Activated CD4-positive, alpha-beta T cell treated with anti-CD3 and anti-CD28 coated beads for 36 hours (primary cell): Measurements from ENCODE around the gene DAAM2. TPM values are rescaled to one million over a fixed set of nuclear protein-coding genes. Genes with fewer than 3 reads are reported as not detected.

Experiments used
- ATAC-seq: fragments of 200-7000 bp; cut with Tn5 transposase; one replicate; pipeline ENCODE4 v1.10.0; 2021; ENCODE audit warnings: mild to moderate bottlenecking, moderate library complexity
- CTCF ChIA-PET: fragments of 350-600 bp; sonication (Branson Sonifier 250); formaldehyde crosslinking; loops from one replicate; lab custom pipeline; 2021; ENCODE audit warnings: antibody characterized with exemption; lab: Charles Lee
- POLR2A ChIA-PET: fragments of 350-600 bp; sonication (Branson Sonifier 250); formaldehyde crosslinking; loops from one replicate; lab custom pipeline; 2021; ENCODE audit warnings: antibody characterized with exemption, inconsistent platforms; lab: Charles Lee
- DNase-seq: peaks from one replicate; pipeline ENCODE4 v3.0.0-alpha.2; 2020
- H3K27ac Mint-ChIP-seq: one replicate; pipeline ENCODE4 v1.8.0; 2021; ENCODE audit warnings: mixed read lengths
- H3K27me3 Mint-ChIP-seq: one replicate; pipeline ENCODE4 v1.8.0; 2021; ENCODE audit warnings: mixed read lengths
- H3K36me3 Mint-ChIP-seq: one replicate; pipeline ENCODE4 v1.8.0; 2021; ENCODE audit warnings: low read depth, mixed read lengths
- H3K4me1 Mint-ChIP-seq: one replicate; pipeline ENCODE4 v1.8.0; 2021; ENCODE audit warnings: mixed read lengths
- H3K4me3 Mint-ChIP-seq: one replicate; pipeline ENCODE4 v1.8.0; 2021; ENCODE audit warnings: mild to moderate bottlenecking, moderate library complexity, mixed read lengths
- H3K9me3 Mint-ChIP-seq: one replicate; pipeline ENCODE4 v1.8.0; 2021; ENCODE audit warnings: low read depth, mixed read lengths
- intact Hi-C, 2 experiments: fragments of 100-400 bp; cut with DNase I in 1 of 2; cut with micrococcal nuclease in 1 of 2; formaldehyde crosslinking; loops; one replicate each; pipeline versions ENCODE4 v1.14.2 to v1.15.1; 2022 to 2024; cut with DNase I, micrococcal nuclease
- total RNA-seq, 2 experiments: library from RNA; stranded (reverse); gene quantifications; one replicate each; pipeline ENCODE4 v1.2.3, GENCODE V29; 2021

DAAM2 gene
- total RNA-seq, 2 experiments from 2014 or later = not detected

- no peak overlapping the region for H3K27ac Mint-ChIP-seq
- no peak overlapping the region for H3K4me3 Mint-ChIP-seq
These were observed 121.3 kb downstream of the DAAM2 start for GRCh38 chr6:39913391-39913916.

GRCh38 chr6:39914239-39914638 lies 122.1 kb downstream of the DAAM2 start:
- H3K36me3 Mint-ChIP-seq = peaks cover 11% of the 10 kb centered on the region
- no peaks in the 10 kb centered on the region for H3K9me3 Mint-ChIP-seq
- DNase-seq = no peak
- CTCF ChIA-PET = no interaction called here
- no peaks in the 10 kb centered on the region for H3K27me3 Mint-ChIP-seq
- no peak overlapping the region for H3K27ac Mint-ChIP-seq
- no peak overlapping the region for H3K4me3 Mint-ChIP-seq
- POLR2A ChIA-PET = no interaction called here
- H3K4me1 Mint-ChIP-seq = no peaks in the 10 kb centered on the region
- intact Hi-C loops = no loop called here
- no peak for ATAC-seq

More at GRCh38 chr6:39913391-39913916, 121.3 kb downstream of the DAAM2 start:
- no peak for ATAC-seq
- no peaks in the 10 kb centered on the region for H3K4me1 Mint-ChIP-seq
- H3K36me3 Mint-ChIP-seq = peaks cover 9% of the 10 kb centered on the region
- H3K9me3 Mint-ChIP-seq = no peaks in the 10 kb centered on the region
- intact Hi-C loops = no loop called here
- H3K27me3 Mint-ChIP-seq = no peaks in the 10 kb centered on the region
- DNase-seq = no peak
- ChIA-PET CTCF (interaction anchor here (0.6 kb wide), 1 partner anchor 393 kb away, joined by 3 read pairs; no protein-coding TSS in a partner anchor), POLR2A (no interaction called here)

DNA sequence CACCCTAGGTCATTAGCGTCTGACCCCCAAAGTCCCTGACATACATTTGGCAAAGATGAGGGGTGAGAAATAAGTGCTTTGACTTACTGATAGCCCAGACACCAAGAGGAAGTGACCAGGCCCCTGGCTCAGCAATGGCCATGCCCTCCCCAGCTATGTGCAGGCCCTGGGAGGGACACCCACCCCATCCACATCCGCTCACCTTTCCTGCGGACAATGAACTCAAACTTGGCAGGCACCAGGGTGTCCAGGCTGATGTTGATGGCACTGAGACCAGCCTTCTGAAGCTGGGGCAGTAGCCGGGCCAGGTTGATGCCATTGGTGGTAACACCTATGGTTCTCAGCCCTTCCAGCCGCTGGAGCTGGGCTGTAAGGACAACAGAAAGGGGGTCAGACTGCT lies 123.7 kb downstream of the DAAM2 start:
- Mint-ChIP-seq H3K27ac (no peak overlapping the region), H3K9me3 (no peaks in the 10 kb centered on the region), H3K4me3 (no peak overlapping the region), H3K36me3 (peaks cover 12% of the 10 kb centered on the region), H3K27me3 (no peaks in the 10 kb centered on the region), H3K4me1 (no peaks in the 10 kb centered on the region)
- POLR2A ChIA-PET = no interaction called here
- intact Hi-C loops = no loop called here
- CTCF ChIA-PET = interaction anchor here (0.6 kb wide), 1 partner anchor 103 kb away, joined by 3 read pairs; no protein-coding TSS in a partner anchor
- DNase-seq = no peak
- no peak for ATAC-seq

DNA sequence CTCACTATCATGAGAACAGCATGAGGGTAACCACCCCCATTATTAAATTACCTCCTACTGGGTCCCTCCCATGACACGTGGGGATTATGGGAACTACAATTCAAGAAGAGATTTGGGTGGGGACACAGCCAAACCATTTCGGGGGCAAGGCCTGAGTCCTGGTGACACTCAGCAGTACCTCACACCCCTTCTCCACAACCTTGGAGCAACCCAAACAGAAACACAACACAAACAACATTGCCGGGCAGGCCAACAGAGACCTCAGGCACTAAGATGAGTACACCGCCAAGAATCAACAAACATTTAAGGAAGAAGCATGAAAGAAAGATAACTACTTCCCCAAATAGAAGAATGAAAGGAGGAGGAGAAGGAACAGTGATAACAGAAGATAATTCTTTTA lies 125.2 kb downstream of the DAAM2 start:
- Mint-ChIP-seq H3K4me3 (no peak overlapping the region), H3K27ac (no peak overlapping the region), H3K27me3 (no peaks in the 10 kb centered on the region), H3K9me3 (no peaks in the 10 kb centered on the region), H3K36me3 (peaks cover 15% of the 10 kb centered on the region), H3K4me1 (no peaks in the 10 kb centered on the region)
- CTCF ChIA-PET = no interaction called here
- DNase-seq (no peak), ATAC-seq (no peak)
- POLR2A ChIA-PET = no interaction called here
- intact Hi-C loops = no loop called here

DNA sequence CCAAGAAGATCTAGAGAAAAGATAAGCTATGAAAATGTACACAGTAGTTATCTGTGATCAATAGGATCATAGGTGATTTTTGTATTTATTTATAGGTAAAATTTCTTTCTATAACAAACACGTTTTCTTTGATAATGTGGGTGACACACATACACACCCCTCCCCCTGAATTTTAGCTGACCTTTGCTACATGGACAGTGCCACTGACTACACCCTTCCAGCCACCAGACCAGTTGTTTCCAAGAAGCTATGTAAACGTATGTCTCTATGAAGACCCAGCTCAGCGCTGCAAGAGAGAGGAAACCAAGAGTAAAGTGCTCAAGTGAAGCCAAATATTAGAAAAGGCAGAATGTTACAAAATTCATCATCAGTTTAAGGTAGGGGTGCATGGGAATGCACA lies 125.8 kb downstream of the DAAM2 start:
- intact Hi-C loops = no loop called here
- no peaks in the 10 kb centered on the region for H3K9me3 Mint-ChIP-seq
- H3K4me3 Mint-ChIP-seq = no peak overlapping the region
- CTCF ChIA-PET = no interaction called here
- H3K4me1 Mint-ChIP-seq = no peaks in the 10 kb centered on the region
- ATAC-seq (no peak), DNase-seq (no peak)
- H3K36me3 Mint-ChIP-seq = peaks cover 15% of the 10 kb centered on the region
- H3K27ac Mint-ChIP-seq = no peak overlapping the region
- POLR2A ChIA-PET = no interaction called here
- H3K27me3 Mint-ChIP-seq = no peaks in the 10 kb centered on the region

GRCh38 chr6:39918831-39919230 lies 126.7 kb downstream of the DAAM2 start:
- CTCF ChIA-PET = interaction anchor here (0.5 kb wide), 1 partner anchor 612 kb away, joined by 4 read pairs; no protein-coding TSS in a partner anchor
- H3K36me3 Mint-ChIP-seq = peaks cover 15% of the 10 kb centered on the region
- intact Hi-C loops = no loop called here

DNA sequence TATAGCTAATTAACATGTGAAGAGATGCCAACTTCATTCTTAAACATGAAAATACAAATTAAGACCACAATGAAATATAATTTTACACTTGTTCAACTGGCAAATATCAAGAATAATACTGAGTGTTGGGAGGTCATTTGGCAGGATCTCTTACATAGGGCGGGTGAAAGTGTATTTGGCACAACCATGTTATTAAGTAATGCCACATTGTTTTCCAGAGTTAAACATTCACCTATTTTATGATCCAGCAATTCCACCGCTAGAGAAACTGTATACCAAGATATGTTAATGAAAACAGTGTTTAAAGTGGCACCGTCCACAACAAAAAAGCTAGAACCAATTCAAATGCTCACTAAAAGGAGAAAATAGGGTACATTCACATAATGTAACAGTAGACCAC lies 128.0 kb downstream of the DAAM2 start:
- intact Hi-C loops = no loop called here
- no peaks in the 10 kb centered on the region for H3K9me3 Mint-ChIP-seq
- H3K4me3 Mint-ChIP-seq = no peak overlapping the region
- ChIA-PET POLR2A (no interaction called here), CTCF (no interaction called here)
- ATAC-seq (no peak), DNase-seq (no peak)
- H3K36me3 Mint-ChIP-seq = peaks cover 13% of the 10 kb centered on the region
- H3K27ac Mint-ChIP-seq = no peak overlapping the region
- H3K4me1 Mint-ChIP-seq = no peaks in the 10 kb centered on the region
- no peaks in the 10 kb centered on the region for H3K27me3 Mint-ChIP-seq

More at GRCh38 chr6:39918831-39919230, 126.7 kb downstream of the DAAM2 start:
- no peak for ATAC-seq
- no peak for DNase-seq
- Mint-ChIP-seq H3K27me3 (no peaks in the 10 kb centered on the region), H3K4me3 (no peak overlapping the region), H3K9me3 (no peaks in the 10 kb centered on the region), H3K4me1 (no peaks in the 10 kb centered on the region), H3K27ac (no peak overlapping the region)
- POLR2A ChIA-PET = no interaction called here

- intact Hi-C loops = no loop called here
- Mint-ChIP-seq H3K36me3 (peaks cover 14% of the 10 kb centered on the region), H3K9me3 (no peaks in the 10 kb centered on the region), H3K4me3 (no peak overlapping the region), H3K4me1 (peaks cover 4% of the 10 kb centered on the region), H3K27me3 (no peaks in the 10 kb centered on the region), H3K27ac (no peak overlapping the region)
- no peak for ATAC-seq
- POLR2A ChIA-PET = no interaction called here
- DNase-seq = no peak
- CTCF ChIA-PET = no interaction called here
These were observed 130.6 kb downstream of the DAAM2 start for GRCh38 chr6:39922821-39923220.

- intact Hi-C loops = no loop called here
- no peak overlapping the region for H3K27ac Mint-ChIP-seq
- ChIA-PET POLR2A (interaction anchor here (0.6 kb wide), 1 partner anchor 889 kb away, joined by 3 read pairs; no protein-coding TSS in a partner anchor), CTCF (no interaction called here)
- no peaks in the 10 kb centered on the region for H3K27me3 Mint-ChIP-seq
- ATAC-seq (no peak), DNase-seq (no peak)
- H3K36me3 Mint-ChIP-seq = peaks cover 12% of the 10 kb centered on the region
- no peaks in the 10 kb centered on the region for H3K9me3 Mint-ChIP-seq
- H3K4me3 Mint-ChIP-seq = no peak overlapping the region
- peaks cover 4% of the 10 kb centered on the region for H3K4me1 Mint-ChIP-seq
These were observed 131.2 kb downstream of the DAAM2 start for GRCh38 chr6:39923394-39923793.

DNA sequence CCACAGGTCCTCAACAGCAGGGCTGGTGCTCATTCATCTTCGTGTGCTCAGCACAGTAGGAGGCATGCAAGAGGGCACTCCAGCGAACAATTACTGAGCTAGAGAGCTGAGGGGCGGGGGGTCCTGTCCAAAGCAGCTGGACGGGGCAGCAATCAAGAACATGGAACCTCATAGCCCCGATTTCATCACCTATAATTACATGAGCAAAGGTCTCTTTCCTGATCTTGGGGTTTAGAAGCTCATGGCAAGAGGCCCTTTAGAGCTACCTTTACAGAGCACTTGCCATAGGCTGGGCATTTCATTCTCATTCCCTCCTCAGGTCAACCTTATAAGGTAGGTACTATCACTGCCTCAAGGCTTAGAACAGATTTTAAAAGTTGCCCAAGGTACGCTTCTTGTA lies 131.7 kb downstream of the DAAM2 start:
- Mint-ChIP-seq H3K4me3 (no peak overlapping the region), H3K27ac (no peak overlapping the region), H3K27me3 (no peaks in the 10 kb centered on the region), H3K36me3 (peaks cover 10% of the 10 kb centered on the region), H3K9me3 (no peaks in the 10 kb centered on the region), H3K4me1 (peaks cover 4% of the 10 kb centered on the region)
- intact Hi-C loops = no loop called here
- CTCF ChIA-PET = no interaction called here
- ATAC-seq = no peak
- no peak for DNase-seq
- POLR2A ChIA-PET = interaction anchor here (0.6 kb wide), 1 partner anchor 889 kb away, joined by 3 read pairs; no protein-coding TSS in a partner anchor

DNA sequence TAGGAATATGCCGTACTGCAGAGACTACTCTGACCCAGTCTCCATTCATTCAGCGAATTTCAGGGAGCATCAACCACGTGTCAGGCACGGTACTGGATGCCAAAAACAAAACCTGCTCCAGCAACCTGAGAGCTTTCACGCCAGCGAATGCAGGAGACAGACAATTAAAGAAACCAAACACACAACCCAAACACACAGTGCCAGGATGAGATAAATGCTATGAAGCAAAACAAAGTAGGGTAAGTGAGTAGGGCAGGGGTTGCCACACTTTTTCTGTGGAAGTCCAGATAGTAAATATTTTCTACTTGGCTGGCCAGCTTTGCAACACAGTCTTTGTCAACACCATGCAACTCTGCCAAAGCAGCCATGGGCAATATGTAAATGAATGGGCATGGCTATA lies 132.1 kb downstream of the DAAM2 start:
- POLR2A ChIA-PET = no interaction called here
- Mint-ChIP-seq H3K36me3 (peaks cover 10% of the 10 kb centered on the region), H3K9me3 (no peaks in the 10 kb centered on the region), H3K27me3 (no peaks in the 10 kb centered on the region), H3K4me1 (peaks cover 6% of the 10 kb centered on the region), H3K4me3 (no peak overlapping the region), H3K27ac (no peak overlapping the region)
- DNase-seq = no peak
- intact Hi-C loops = no loop called here
- no peak for ATAC-seq
- CTCF ChIA-PET = no interaction called here

GRCh38 chr6:39925191-39925930 lies 133.2 kb downstream of the DAAM2 start:
- intact Hi-C loops = no loop called here
- Mint-ChIP-seq H3K27ac (no peak overlapping the region), H3K4me3 (no peak overlapping the region), H3K27me3 (no peaks in the 10 kb centered on the region), H3K4me1 (peaks cover 8% of the 10 kb centered on the region), H3K36me3 (peaks cover 8% of the 10 kb centered on the region), H3K9me3 (no peaks in the 10 kb centered on the region)
- ATAC-seq = no peak
- no peak for DNase-seq
- ChIA-PET POLR2A (no interaction called here), CTCF (no interaction called here)
